Hepatocyte (in vitro differentiated cells): Measurements from ENCODE around the gene UBE4A. TPM values are rescaled to one million over a fixed set of nuclear protein-coding genes. Genes with fewer than 3 reads are reported as not detected.

Experiments used
- DNase-seq: peaks from one replicate; pipeline ENCODE4 v3.0.0-alpha.2; 2016; ENCODE audit warnings: low spot score
- H2AFZ ChIP-seq: fragments of 200-600 bp; sonication (generic); 2 replicates; pipeline ENCODE4 v1.6.0; 2016; ENCODE audit warnings: antibody characterized with exemption, mild to moderate bottlenecking
- H3K27ac ChIP-seq: fragments of 200-600 bp; sonication (generic); 2 replicates; pipeline ENCODE4 v1.5.1; 2016; ENCODE audit warnings: mild to moderate bottlenecking
- H3K27me3 ChIP-seq: fragments of 200-600 bp; sonication (generic); 2 replicates; pipeline ENCODE4 v1.6.1; 2016
- H3K36me3 ChIP-seq: fragments of 200-600 bp; sonication (generic); replicated peaks from 2 replicates; pipeline ENCODE4 v1.5.1; 2016; ENCODE audit warnings: low read depth; ENCODE audit not compliant: insufficient read depth
- H3K4me1 ChIP-seq: fragments of 200-600 bp; sonication (generic); 2 replicates; pipeline ENCODE4 v1.5.1; 2016; ENCODE audit warnings: mild to moderate bottlenecking, moderate library complexity; ENCODE audit not compliant: insufficient read depth
- H3K4me2 ChIP-seq: fragments of 200-600 bp; sonication (generic); 2 replicates; pipeline ENCODE4 v1.6.0; 2016
- H3K4me3 ChIP-seq: fragments of 200-600 bp; sonication (generic); 2 replicates; pipeline ENCODE4 v1.5.1; 2016; ENCODE audit warnings: mild to moderate bottlenecking
- H3K79me2 ChIP-seq: fragments of 200-600 bp; sonication (generic); 2 replicates; pipeline ENCODE4 v1.6.0; 2017; ENCODE audit warnings: mild to moderate bottlenecking
- H3K9me2 ChIP-seq: fragments of 200-600 bp; sonication (generic); replicated peaks from 2 replicates; pipeline ENCODE4 v1.6.0; 2017; ENCODE audit warnings: mild to moderate bottlenecking; ENCODE audit not compliant: insufficient read depth
- H3K9me3 ChIP-seq: fragments of 200-600 bp; sonication (generic); 2 replicates; pipeline ENCODE4 v1.5.1; 2016; ENCODE audit warnings: low read depth, mild to moderate bottlenecking
- H4K20me1 ChIP-seq: fragments of 200-600 bp; sonication (generic); 2 replicates; pipeline ENCODE4 v1.6.0; 2016; ENCODE audit warnings: mild to moderate bottlenecking; ENCODE audit not compliant: insufficient read depth, poor library complexity, severe bottlenecking
- CTCF ChIP-seq: fragments of 200-600 bp; sonication (generic); IDR thresholded peaks from 2 replicates; pipeline ENCODE4 v1.5.1; 2016; ENCODE audit warnings: antibody characterized with exemption, mild to moderate bottlenecking; ENCODE audit not compliant: poor library complexity
- EZH2 ChIP-seq: fragments of 200-600 bp; sonication (generic); IDR thresholded peaks from 2 replicates; pipeline ENCODE4 v1.6.1; 2016; ENCODE audit warnings: antibody characterized with exemption, mild to moderate bottlenecking, borderline replicate concordance
- EZH2phosphoT487 ChIP-seq: fragments of 200-600 bp; sonication (generic); IDR thresholded peaks from one replicate; pipeline ENCODE4 v1.6.1; 2018; ENCODE audit warnings: antibody characterized with exemption, mild to moderate bottlenecking, low read depth, moderate library complexity; ENCODE audit not compliant: unreplicated experiment, severe bottlenecking
- WGBS: methylation state at CpG from one replicate; pipeline ENCODE4 v1.1.6; 2016; ENCODE audit warnings: low lambda C conversion rate; ENCODE audit errors: missing lambda C conversion rate; 5-methylcytosine and 5-hydroxymethylcytosine counted together
- polyA plus RNA-seq: library from polyadenylated mRNA; unstranded; fragments of >200 nt; fragmentation: Nextera tagmentation; extraction: Ambion mirVana; gene quantifications from 2 replicates; pipeline ENCODE4 v1.2.1, GENCODE V29; 2016
- total RNA-seq: library from RNA; depleted of rRNA; stranded (reverse); fragments of >200 nt; gene quantifications from 2 replicates; pipeline ENCODE4 v1.2.3, GENCODE V29; 2014

UBE4A gene
- total and polyA plus RNA-seq, 2 experiments from 2014 or later = 19.7 to 57.5 TPM

GRCh38 chr11:118339281-118339961, 20.0 kb upstream of the UBE4A start:
- TF ChIP-seq EZH2 (no peak), EZH2phosphoT487 (no peak), CTCF (no peak)
- 86% methylated on average over 5 of the region's 5 CpGs for WGBS
- Histone ChIP-seq H3K4me2 (no peak overlapping the region), H4K20me1 (no peaks in the 10 kb centered on the region), H3K27me3 (no peaks in the 10 kb centered on the region), H3K4me3 (no peak overlapping the region), H3K27ac (peak overlapping the region; percentile 92), H2AFZ (no peak overlapping the region), H3K9me2 (no peaks in the 10 kb centered on the region), H3K4me1 (peaks cover 12% of the 10 kb centered on the region), H3K9me3 (no peaks in the 10 kb centered on the region), H3K79me2 (no peaks in the 10 kb centered on the region), H3K36me3 (no peaks in the 10 kb centered on the region)
- no peak for DNase-seq

GRCh38 chr11:118340449-118340848, 19.0 kb upstream of the UBE4A start:
- Histone ChIP-seq H3K79me2 (no peaks in the 10 kb centered on the region), H3K27ac (no peak overlapping the region), H2AFZ (no peak overlapping the region), H3K9me3 (no peaks in the 10 kb centered on the region), H3K36me3 (no peaks in the 10 kb centered on the region), H3K27me3 (no peaks in the 10 kb centered on the region), H3K4me1 (peaks cover 12% of the 10 kb centered on the region), H3K4me3 (no peak overlapping the region), H4K20me1 (no peaks in the 10 kb centered on the region), H3K9me2 (no peaks in the 10 kb centered on the region), H3K4me2 (no peak overlapping the region)
- WGBS = 83% methylated on average over 3 of the region's 3 CpGs
- no peak for DNase-seq
- no peak for TF ChIP-seq EZH2phosphoT487
- TF ChIP-seq CTCF = no peak
- no peak for TF ChIP-seq EZH2

GRCh38 chr11:118341261-118341660, 18.1 kb upstream of the UBE4A start:
- WGBS = 97% methylated on average over 3 of the region's 3 CpGs
- DNase-seq = no peak
- no peak overlapping the region for H3K27ac ChIP-seq
- no peaks in the 10 kb centered on the region for H3K36me3 ChIP-seq
- no peak overlapping the region for H3K4me3 ChIP-seq
- H3K79me2 ChIP-seq = no peaks in the 10 kb centered on the region
- H3K27me3 ChIP-seq = no peaks in the 10 kb centered on the region
- H2AFZ ChIP-seq = no peak overlapping the region
- TF ChIP-seq CTCF = no peak
- no peak for TF ChIP-seq EZH2
- no peak for TF ChIP-seq EZH2phosphoT487
- peaks cover 12% of the 10 kb centered on the region for H3K4me1 ChIP-seq
- H3K4me2 ChIP-seq = no peak overlapping the region
- no peaks in the 10 kb centered on the region for H3K9me2 ChIP-seq
- H3K9me3 ChIP-seq = no peaks in the 10 kb centered on the region
- H4K20me1 ChIP-seq = no peaks in the 10 kb centered on the region
